A673 (cell line): Measurements from ENCODE around the gene CTF1. TPM values are rescaled to one million over a fixed set of nuclear protein-coding genes. Genes with fewer than 3 reads are reported as not detected.

Source experiments
- BruUV-seq: library from RNA; stranded (reverse); fragments of 400-500 nt; replicated peaks from 2 replicates; lab custom pipeline; 2021; lab: Mats Ljungman, UMichigan
- CTCF ChIA-PET: fragments of 300-600 bp; sonication (Branson Sonifier 250); formaldehyde crosslinking; loops from one replicate; lab custom pipeline; 2022; ENCODE audit warnings: antibody characterized with exemption; lab: Charles Lee
- POLR2A ChIA-PET: fragments of 300-600 bp; sonication (Branson Sonifier 250); formaldehyde crosslinking; loops from one replicate; lab custom pipeline; 2022; ENCODE audit warnings: antibody characterized with exemption; ENCODE audit not compliant: low non-redundant PET; lab: Charles Lee
- DNase-seq: peaks from one replicate; pipeline ENCODE4 v3.0.0-alpha.2; 2015; ENCODE audit warnings: low spot score
- H3K27ac ChIP-seq: fragments of 200-600 bp; sonication (generic); 2 replicates; pipeline ENCODE4 v1.5.1; 2016; ENCODE audit warnings: mixed run types, low read depth, mild to moderate bottlenecking, mixed read lengths, antibody characterized with exemption, low read length; ENCODE audit not compliant: poor library complexity, severe bottlenecking
- H3K27me3 ChIP-seq: fragments of 200-600 bp; sonication (generic); replicated peaks from 2 replicates; pipeline ENCODE4 v1.6.1; 2017; ENCODE audit warnings: mixed run types, low read depth, mild to moderate bottlenecking, mixed read lengths, antibody characterized with exemption, low read length; ENCODE audit not compliant: insufficient read depth, poor library complexity
- H3K36me3 ChIP-seq: fragments of 200-600 bp; sonication (generic); 2 replicates; pipeline ENCODE4 v1.6.1; 2016; ENCODE audit warnings: mixed run types, mild to moderate bottlenecking, mixed read lengths, antibody characterized with exemption, low read length; ENCODE audit not compliant: insufficient read depth, poor library complexity, severe bottlenecking
- H3K4me1 ChIP-seq: fragments of 200-600 bp; sonication (generic); 2 replicates; pipeline ENCODE4 v1.6.1; 2017; ENCODE audit warnings: mixed run types, mild to moderate bottlenecking, mixed read lengths, antibody characterized with exemption, low read length; ENCODE audit not compliant: insufficient read depth, poor library complexity, severe bottlenecking
- H3K4me3 ChIP-seq: fragments of 200-600 bp; sonication (generic); 2 replicates; pipeline ENCODE4 v1.5.1; 2016; ENCODE audit warnings: low read depth, mixed run types, mild to moderate bottlenecking, mixed read lengths, low read length; ENCODE audit not compliant: poor library complexity, severe bottlenecking
- H3K9me3 ChIP-seq: fragments of 200-600 bp; sonication (generic); 2 replicates; pipeline ENCODE4 v1.6.1; 2016; ENCODE audit warnings: mixed run types, low read depth, mild to moderate bottlenecking, mixed read lengths, antibody characterized with exemption, low read length; ENCODE audit not compliant: poor library complexity, severe bottlenecking
- EZH2 ChIP-seq: fragments of 200-600 bp; sonication (generic); IDR thresholded peaks from 2 replicates; pipeline ENCODE4 v1.6.1; 2017; ENCODE audit warnings: borderline replicate concordance, low read depth, mild to moderate bottlenecking, mixed read lengths, antibody characterized with exemption, low read length; ENCODE audit not compliant: poor library complexity, severe bottlenecking
- intact Hi-C: fragments of 100-400 bp; cut with micrococcal nuclease; formaldehyde crosslinking; loops from one replicate; pipeline ENCODE4 v1.10.0; 2022; ENCODE audit not compliant: unreplicated experiment
- microRNA-seq: library from miRNA; unstranded; fragments of <30 nt; microRNA quantifications from one replicate; pipeline ENCODE4 v1.2.0, GENCODE V29; 2021
- total RNA-seq: library from RNA; stranded (reverse); gene quantifications from 2 replicates; pipeline ENCODE4 v1.2.3, GENCODE V29; 2021
- TF ChIP-seq, protein P1 (sequence below): fragments of 300-800, 200-600 bp; sonication (generic); conservative IDR thresholded peaks from 2 replicates; pipeline ENCODE4 v1.5.1; 2017; ENCODE audit warnings: low read depth, mild to moderate bottlenecking, antibody characterized with exemption, low read length, moderate library complexity, mixed read lengths

Gene CTF1
- total RNA-seq, 1 experiment from 2014 or later, result 1.4 TPM

DNA sequence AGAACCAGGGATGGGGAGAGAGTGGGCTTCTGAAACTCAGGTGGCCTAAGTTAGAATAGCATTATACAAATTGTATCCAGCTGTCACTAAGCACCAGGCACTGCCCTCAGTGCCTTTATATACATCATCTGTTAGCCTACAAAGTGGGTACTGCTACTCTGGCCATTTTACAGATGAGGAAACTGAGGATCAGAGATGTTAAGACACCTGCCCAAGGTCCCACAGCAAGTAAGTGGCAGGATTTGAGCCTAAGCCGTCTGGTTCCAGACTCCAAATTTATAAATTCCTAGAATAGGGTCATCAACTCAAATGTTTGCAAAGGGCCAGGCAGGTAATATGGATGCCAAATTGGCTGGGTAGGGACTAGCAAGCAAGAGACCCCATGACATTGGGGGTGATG is 54.8 kb downstream of the CTF1 start:
- CTCF ChIA-PET, result no interaction called here
- TF ChIP-seq, protein P1, sequence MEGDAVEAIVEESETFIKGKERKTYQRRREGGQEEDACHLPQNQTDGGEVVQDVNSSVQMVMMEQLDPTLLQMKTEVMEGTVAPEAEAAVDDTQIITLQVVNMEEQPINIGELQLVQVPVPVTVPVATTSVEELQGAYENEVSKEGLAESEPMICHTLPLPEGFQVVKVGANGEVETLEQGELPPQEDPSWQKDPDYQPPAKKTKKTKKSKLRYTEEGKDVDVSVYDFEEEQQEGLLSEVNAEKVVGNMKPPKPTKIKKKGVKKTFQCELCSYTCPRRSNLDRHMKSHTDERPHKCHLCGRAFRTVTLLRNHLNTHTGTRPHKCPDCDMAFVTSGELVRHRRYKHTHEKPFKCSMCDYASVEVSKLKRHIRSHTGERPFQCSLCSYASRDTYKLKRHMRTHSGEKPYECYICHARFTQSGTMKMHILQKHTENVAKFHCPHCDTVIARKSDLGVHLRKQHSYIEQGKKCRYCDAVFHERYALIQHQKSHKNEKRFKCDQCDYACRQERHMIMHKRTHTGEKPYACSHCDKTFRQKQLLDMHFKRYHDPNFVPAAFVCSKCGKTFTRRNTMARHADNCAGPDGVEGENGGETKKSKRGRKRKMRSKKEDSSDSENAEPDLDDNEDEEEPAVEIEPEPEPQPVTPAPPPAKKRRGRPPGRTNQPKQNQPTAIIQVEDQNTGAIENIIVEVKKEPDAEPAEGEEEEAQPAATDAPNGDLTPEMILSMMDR, result no peak
- no peak for TF ChIP-seq EZH2
- intact Hi-C loops, result loop anchor here (10.0 kb wide), 3 partner anchors 144 to 914 kb away; partner anchors contain the start of gene VKORC1
- peaks cover 7% of the 10 kb centered on the region for H3K4me1 ChIP-seq
- H3K9me3 ChIP-seq, result no peaks in the 10 kb centered on the region
- DNase-seq, result no peak
- POLR2A ChIA-PET, result no interaction called here
- peaks cover 4% of the 10 kb centered on the region for H3K36me3 ChIP-seq
- no peaks in the 10 kb centered on the region for H3K27me3 ChIP-seq
- H3K27ac ChIP-seq, result no peak overlapping the region
- BruUV-seq, result no TSS peak
- H3K4me3 ChIP-seq, result no peak overlapping the region

DNA sequence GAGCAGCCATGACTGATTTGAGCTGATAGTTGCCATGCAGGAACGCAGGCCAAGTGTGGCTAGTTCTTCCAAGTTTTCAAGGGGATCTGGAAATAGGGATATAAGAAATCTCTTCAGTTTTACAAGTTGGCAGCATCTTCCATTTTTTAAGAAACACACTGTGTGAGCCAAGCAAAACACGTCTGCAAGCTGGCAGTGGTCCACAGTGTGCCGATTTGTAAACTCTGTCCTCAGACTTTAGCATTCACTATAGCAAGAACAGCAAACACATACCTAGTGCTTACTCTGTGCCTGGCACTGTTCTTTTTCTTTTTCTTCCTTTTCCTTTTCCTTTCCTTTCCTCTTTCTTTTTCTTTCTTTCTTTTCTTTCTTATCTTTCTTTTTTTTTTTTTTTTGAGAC is 55.3 kb downstream of the CTF1 start:
- Histone ChIP-seq H3K27me3 (no peaks in the 10 kb centered on the region), H3K4me3 (no peak overlapping the region), H3K4me1 (peaks cover 7% of the 10 kb centered on the region), H3K9me3 (no peaks in the 10 kb centered on the region), H3K27ac (no peak overlapping the region), H3K36me3 (peaks cover 4% of the 10 kb centered on the region)
- POLR2A ChIA-PET, result no interaction called here
- TF ChIP-seq EZH2, result no peak
- TF ChIP-seq, protein P1, result no peak
- CTCF ChIA-PET, result no interaction called here
- BruUV-seq, result no TSS peak
- DNase-seq, result no peak
- intact Hi-C loops, result loop anchor here (2.0 to 10.0 kb wide), 4 partner anchors 143 to 913 kb away; partner anchors contain the start of genes VKORC1 and ZNF843

DNA sequence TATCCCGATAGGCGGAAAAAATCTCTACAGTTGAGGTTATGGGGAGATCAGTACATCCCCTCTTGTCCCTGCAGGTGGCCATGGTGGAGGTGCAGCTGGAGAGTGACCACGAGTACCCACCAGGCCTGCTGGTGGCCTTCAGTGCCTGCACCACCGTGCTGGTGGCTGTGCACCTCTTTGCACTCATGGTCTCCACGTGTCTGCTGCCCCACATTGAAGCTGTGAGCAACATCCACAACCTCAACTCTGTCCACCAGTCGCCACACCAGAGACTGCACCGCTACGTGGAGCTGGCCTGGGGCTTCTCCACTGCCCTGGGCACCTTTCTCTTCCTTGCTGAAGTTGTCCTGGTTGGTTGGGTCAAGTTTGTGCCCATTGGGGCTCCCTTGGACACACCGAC is 56.7 kb downstream of the CTF1 start:
- POLR2A ChIA-PET, result no interaction called here
- Histone ChIP-seq H3K27ac (no peak overlapping the region), H3K27me3 (no peaks in the 10 kb centered on the region), H3K36me3 (no peaks in the 10 kb centered on the region), H3K4me3 (no peak overlapping the region), H3K9me3 (no peaks in the 10 kb centered on the region), H3K4me1 (peaks cover 1% of the 10 kb centered on the region)
- no peak for DNase-seq
- BruUV-seq, result no TSS peak
- CTCF ChIA-PET, result interaction anchor here (1.0 to 1.3 kb wide), 4 partner anchors 11 to 189 kb away, joined by 3 to 4 read pairs (median 3); no protein-coding TSS in a partner anchor
- intact Hi-C loops, result loop anchor here (2.0 to 10.0 kb wide), 4 partner anchors 142 to 912 kb away; partner anchors contain the start of genes VKORC1 and ZNF843
- TF ChIP-seq, protein P1, result no peak
- no peak for TF ChIP-seq EZH2

Small RNA genes within 50 kb of the gene (microRNA-seq; reads per million reads assigned to microRNA genes)
- gene MIR4519 (not detected), gene MIR762 (not detected)

Other genes with a start within 250 kb of the CTF1 start
- 35.7 and 44.6 TPM in 2 replicates for gene PRR14, start 245.7 kb upstream of the CTF1 start, total RNA-seq
- 71.2 and 79.9 TPM in 2 replicates for gene FBRS, start 238.2 kb upstream of the CTF1 start, total RNA-seq
- gene SRCAP, start 197.4 kb upstream of the CTF1 start, total RNA-seq, result 86.2 and 104 TPM in 2 replicates
- 35.3 and 37.8 TPM in 2 replicates for gene PHKG2, start 148.2 kb upstream of the CTF1 start, total RNA-seq
- 11.7 and 14.1 TPM in 2 replicates for gene CFAP119, start 134.6 kb upstream of the CTF1 start, total RNA-seq
- gene RNF40, start 134.3 kb upstream of the CTF1 start, total RNA-seq, result 132 and 145 TPM in 2 replicates
- 25.3 and 26.9 TPM in 2 replicates for gene ZNF629, start 109.4 kb upstream of the CTF1 start, total RNA-seq
- 28.2 and 34.7 TPM in 2 replicates for gene BCL7C, start 2.5 kb upstream of the CTF1 start, total RNA-seq
- 37.0 and 39.3 TPM in 2 replicates for gene FBXL19, start 27.0 kb downstream of the CTF1 start, total RNA-seq
- gene ORAI3, start 52.5 kb downstream of the CTF1 start, total RNA-seq, result 2.1 and 4.3 TPM in 2 replicates
- gene SETD1A, start 61.1 kb downstream of the CTF1 start, total RNA-seq, result 31.4 and 37.1 TPM in 2 replicates
- 0.85 and 0.95 TPM in 2 replicates for gene HSD3B7, start 88.6 kb downstream of the CTF1 start, total RNA-seq
- 0.62 and 1.1 TPM in 2 replicates for gene STX1B, start 114.0 kb downstream of the CTF1 start, total RNA-seq
- 31.2 and 35.1 TPM in 2 replicates for gene STX4, start 136.9 kb downstream of the CTF1 start, total RNA-seq
- 16.5 and 19.8 TPM in 2 replicates for gene ZNF668, start 177.6 kb downstream of the CTF1 start, total RNA-seq
- gene ZNF646, start 177.8 kb downstream of the CTF1 start, total RNA-seq, result 26.6 and 27.9 TPM in 2 replicates
- gene PRSS53, start 192.3 kb downstream of the CTF1 start, total RNA-seq, result 3.1 and 4.0 TPM in 2 replicates
- gene VKORC1, start 198.2 kb downstream of the CTF1 start, total RNA-seq, result 85.0 and 98.3 TPM in 2 replicates
- gene BCKDK, start 211.8 kb downstream of the CTF1 start, total RNA-seq, result 36.6 and 40.6 TPM in 2 replicates
- 65.4 and 70.6 TPM in 2 replicates for gene KAT8, start 221.1 kb downstream of the CTF1 start, total RNA-seq
- gene PRSS8, start 239.1 kb downstream of the CTF1 start, total RNA-seq, result not detected in 2 replicates